H1 (cell line): ENCODE measurements around the gene OR8B12.
"Not testable (repeated sequence)": the region's sequence is repeated elsewhere in the genome, so short reads cannot be mapped to it uniquely, and the experiment has no call there.

Experiments
- EP300 ChIP-seq, 2 experiments: IDR thresholded peaks; 1 replicate in 1 of 2; 2 replicates in 1 of 2; pipeline ENCODE4 v1.6.1; 2011 to 2012; ENCODE audit warnings: low read depth in 2 of 2, low read length in 2 of 2, mild to moderate bottlenecking in 2 of 2, borderline replicate concordance in 1 of 2, inconsistent platforms in 1 of 2, moderate library complexity in 1 of 2
- HDAC2 ChIP-seq, 2 experiments: fragments of 300-600 bp in 1 of 2; sonication (generic) in 1 of 2; IDR thresholded peaks; 2 replicates each; pipeline ENCODE4 v1.6.1; 2011 to 2012; ENCODE audit warnings: low read depth in 2 of 2, low read length in 2 of 2, mild to moderate bottlenecking in 2 of 2, moderate library complexity in 2 of 2, borderline replicate concordance in 1 of 2, inconsistent platforms in 1 of 2
- POLR2A ChIP-seq, 2 experiments: IDR thresholded peaks; 1 replicate in 1 of 2; 2 replicates in 1 of 2; pipeline ENCODE4 v1.6.1; 2011; ENCODE audit warnings: low read depth in 2 of 2, low read length in 2 of 2, mild to moderate bottlenecking in 2 of 2; ENCODE audit errors: control extremely low read depth in 1 of 2
- SP4 ChIP-seq: IDR thresholded peaks from 2 replicates; pipeline ENCODE4 v1.6.1; 2012; ENCODE audit warnings: low read length, inconsistent platforms
- TF ChIP-seq, protein P1 (sequence below), 3 experiments: IDR thresholded peaks; 1 replicate in 2 of 3; 2 replicates in 1 of 3; pipeline versions ENCODE4 v1.5.1 to v1.6.1; 2011; ENCODE audit warnings: low read length in 3 of 3, mild to moderate bottlenecking in 3 of 3, inconsistent platforms in 2 of 3, low read depth in 1 of 3, moderate library complexity in 1 of 3; ENCODE audit not compliant: insufficient read depth in 1 of 3; ENCODE audit errors: control extremely low read depth in 1 of 3

DNA sequence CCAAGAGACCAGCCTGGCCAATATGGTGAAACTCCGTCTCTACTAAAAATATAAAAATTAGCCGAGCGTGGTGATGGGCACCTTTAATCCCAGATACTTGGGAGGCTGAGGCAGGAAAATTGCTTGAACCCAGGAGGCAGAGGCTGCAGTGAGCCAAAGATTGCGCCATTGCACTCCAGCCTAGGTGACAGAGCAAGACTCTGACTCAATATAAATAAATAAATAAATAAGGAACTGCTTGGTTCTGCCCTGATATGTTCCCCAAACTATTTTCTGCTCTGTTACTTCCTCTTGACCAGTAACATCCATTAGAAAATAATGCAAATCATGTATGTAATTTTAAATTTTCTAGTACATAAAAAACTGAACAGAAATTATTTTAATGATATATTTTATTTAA, 28.8 kb downstream of the OR8B12 start:
- TF ChIP-seq, protein P1, sequence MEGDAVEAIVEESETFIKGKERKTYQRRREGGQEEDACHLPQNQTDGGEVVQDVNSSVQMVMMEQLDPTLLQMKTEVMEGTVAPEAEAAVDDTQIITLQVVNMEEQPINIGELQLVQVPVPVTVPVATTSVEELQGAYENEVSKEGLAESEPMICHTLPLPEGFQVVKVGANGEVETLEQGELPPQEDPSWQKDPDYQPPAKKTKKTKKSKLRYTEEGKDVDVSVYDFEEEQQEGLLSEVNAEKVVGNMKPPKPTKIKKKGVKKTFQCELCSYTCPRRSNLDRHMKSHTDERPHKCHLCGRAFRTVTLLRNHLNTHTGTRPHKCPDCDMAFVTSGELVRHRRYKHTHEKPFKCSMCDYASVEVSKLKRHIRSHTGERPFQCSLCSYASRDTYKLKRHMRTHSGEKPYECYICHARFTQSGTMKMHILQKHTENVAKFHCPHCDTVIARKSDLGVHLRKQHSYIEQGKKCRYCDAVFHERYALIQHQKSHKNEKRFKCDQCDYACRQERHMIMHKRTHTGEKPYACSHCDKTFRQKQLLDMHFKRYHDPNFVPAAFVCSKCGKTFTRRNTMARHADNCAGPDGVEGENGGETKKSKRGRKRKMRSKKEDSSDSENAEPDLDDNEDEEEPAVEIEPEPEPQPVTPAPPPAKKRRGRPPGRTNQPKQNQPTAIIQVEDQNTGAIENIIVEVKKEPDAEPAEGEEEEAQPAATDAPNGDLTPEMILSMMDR (IDR thresholded peaks at IDR 0.05; ENCODE audit: control extremely low read depth in 1 of 3, insufficient read depth in 1 of 3, low read depth in 1 of 3, low read length in 3 of 3) = not testable (repeated sequence)
- TF ChIP-seq EP300 (IDR thresholded peaks at IDR 0.05; ENCODE audit: borderline replicate concordance in 1 of 2, low read depth in 2 of 2, low read length in 2 of 2); POLR2A (IDR thresholded peaks at IDR 0.05; ENCODE audit: control extremely low read depth in 1 of 2, low read depth in 2 of 2, low read length in 2 of 2); HDAC2 (IDR thresholded peaks at IDR 0.05; ENCODE audit: borderline replicate concordance in 1 of 2, low read depth in 2 of 2, low read length in 2 of 2); SP4: not testable (repeated sequence)
